Memory B cell (primary cell): ENCODE measurements around the gene PTTG1.
A peak's percentile ranks its signal among the peaks of the same experiment; 100 is the strongest.
"Not testable (repeated sequence)": the region's sequence is repeated elsewhere in the genome, so short reads cannot be mapped to it uniquely, and the experiment has no call there.

ENCODE experiments used
- ATAC-seq: fragments of 150-1000 bp; cut with Tn5 transposase; 2 replicates; pipeline ENCODE4 v1.10.0; 2021; ENCODE audit warnings: low read depth, mild to moderate bottlenecking, moderate library complexity
- DNase-seq, 2 donors: peaks; one replicate each; pipeline ENCODE4 v3.0.0; 2022; ENCODE audit warnings: low spot score in 2 of 2
- H3K27ac Mint-ChIP-seq: one replicate; pipeline ENCODE4 v1.8.0; 2022; ENCODE audit warnings: mild to moderate bottlenecking, moderate library complexity, mixed read lengths
- H3K27me3 Mint-ChIP-seq: one replicate; pipeline ENCODE4 v1.8.0; 2022; ENCODE audit warnings: mixed read lengths
- H3K36me3 Mint-ChIP-seq: one replicate; pipeline ENCODE4 v1.8.0; 2022; ENCODE audit warnings: mild to moderate bottlenecking, mixed read lengths
- H3K4me1 Mint-ChIP-seq: one replicate; pipeline ENCODE4 v1.8.0; 2022; ENCODE audit warnings: mixed read lengths
- H3K4me3 Mint-ChIP-seq: one replicate; pipeline ENCODE4 v1.8.0; 2022; ENCODE audit warnings: mild to moderate bottlenecking, moderate library complexity, mixed read lengths
- H3K9me3 Mint-ChIP-seq: one replicate; pipeline ENCODE4 v1.8.0; 2022; ENCODE audit warnings: mixed read lengths

Gene PTTG1

GRCh38 chr5:160436661-160437060, 15.0 kb downstream of the PTTG1 start:
- not testable (repeated sequence) for H3K4me3 Mint-ChIP-seq, H3K27ac Mint-ChIP-seq, DNase-seq, ATAC-seq, H3K36me3 Mint-ChIP-seq, H3K9me3 Mint-ChIP-seq, H3K27me3 Mint-ChIP-seq
- H3K4me1 Mint-ChIP-seq, result peaks cover 31% of the 10 kb centered on the region

GRCh38 chr5:160437271-160437670, 15.6 kb downstream of the PTTG1 start:
- no peaks in the 10 kb centered on the region for H3K9me3 Mint-ChIP-seq
- ATAC-seq, result no peak
- H3K27ac Mint-ChIP-seq, result no peak overlapping the region

GRCh38 chr5:160438316-160439204, 16.9 kb downstream of the PTTG1 start:
- Mint-ChIP-seq H3K4me3 (peak overlapping the region; percentile 84), H3K27me3 (peaks cover 2% of the 10 kb centered on the region), H3K4me1 (peaks cover 22% of the 10 kb centered on the region), H3K9me3 (no peaks in the 10 kb centered on the region), H3K36me3 (no peaks in the 10 kb centered on the region), H3K27ac (peak overlapping the region; percentile 60)
- DNase-seq (peak; percentile 54 to 58), ATAC-seq (peak; percentile 64)

More at GRCh38 chr5:160437271-160437670, 15.6 kb downstream of the PTTG1 start:
- Mint-ChIP-seq H3K4me1 (peaks cover 26% of the 10 kb centered on the region), H3K27me3 (peaks cover 2% of the 10 kb centered on the region), H3K36me3 (no peaks in the 10 kb centered on the region), H3K4me3 (no peak overlapping the region)
- DNase-seq, result no peak

- H3K9me3 Mint-ChIP-seq, result no peaks in the 10 kb centered on the region
- H3K36me3 Mint-ChIP-seq, result no peaks in the 10 kb centered on the region
- peak overlapping the region; percentile 60 for H3K27ac Mint-ChIP-seq
- DNase-seq, result peak; percentile 90 to 94
- peaks cover 2% of the 10 kb centered on the region for H3K27me3 Mint-ChIP-seq
- peaks cover 15% of the 10 kb centered on the region for H3K4me1 Mint-ChIP-seq
- ATAC-seq, result peak; percentile 77
- H3K4me3 Mint-ChIP-seq, result peak overlapping the region; percentile 84
These were observed 17.5 kb downstream of the PTTG1 start for GRCh38 chr5:160439205-160439600.

- Mint-ChIP-seq H3K27me3 (no peaks in the 10 kb centered on the region), H3K36me3 (no peaks in the 10 kb centered on the region), H3K9me3 (no peaks in the 10 kb centered on the region), H3K4me3 (no peak overlapping the region), H3K4me1 (peaks cover 5% of the 10 kb centered on the region), H3K27ac (no peak overlapping the region)
- DNase-seq, result no peak
- no peak for ATAC-seq
These were observed 19.7 kb downstream of the PTTG1 start for GRCh38 chr5:160441311-160441781.

GRCh38 chr5:160442824-160443431, 21.3 kb downstream of the PTTG1 start:
- DNase-seq, result no peak
- no peak for ATAC-seq
- Mint-ChIP-seq H3K4me1 (peaks cover 5% of the 10 kb centered on the region), H3K4me3 (no peak overlapping the region), H3K27me3 (no peaks in the 10 kb centered on the region), H3K36me3 (no peaks in the 10 kb centered on the region), H3K9me3 (no peaks in the 10 kb centered on the region), H3K27ac (no peak overlapping the region)

GRCh38 chr5:160444407-160444806, 22.8 kb downstream of the PTTG1 start:
- H3K4me3 Mint-ChIP-seq, result no peak overlapping the region
- DNase-seq, result no peak

GRCh38 chr5:160445132-160445531, 23.5 kb downstream of the PTTG1 start:
- DNase-seq (no peak), ATAC-seq (no peak)
- no peaks in the 10 kb centered on the region for H3K9me3 Mint-ChIP-seq
- no peaks in the 10 kb centered on the region for H3K36me3 Mint-ChIP-seq
- no peak overlapping the region for H3K4me3 Mint-ChIP-seq
- H3K27me3 Mint-ChIP-seq, result no peaks in the 10 kb centered on the region
- no peak overlapping the region for H3K27ac Mint-ChIP-seq
- no peaks in the 10 kb centered on the region for H3K4me1 Mint-ChIP-seq

More at GRCh38 chr5:160444407-160444806, 22.8 kb downstream of the PTTG1 start:
- H3K27ac Mint-ChIP-seq, result no peak overlapping the region
- H3K36me3 Mint-ChIP-seq, result no peaks in the 10 kb centered on the region
- no peaks in the 10 kb centered on the region for H3K9me3 Mint-ChIP-seq
- ATAC-seq, result no peak
- no peaks in the 10 kb centered on the region for H3K4me1 Mint-ChIP-seq
- H3K27me3 Mint-ChIP-seq, result no peaks in the 10 kb centered on the region

GRCh38 chr5:160445751-160446150, 24.1 kb downstream of the PTTG1 start:
- H3K4me3 Mint-ChIP-seq, result no peak overlapping the region
- ATAC-seq, result no peak
- H3K4me1 Mint-ChIP-seq, result no peaks in the 10 kb centered on the region
- H3K9me3 Mint-ChIP-seq, result no peaks in the 10 kb centered on the region
- H3K36me3 Mint-ChIP-seq, result no peaks in the 10 kb centered on the region
- no peak for DNase-seq
- no peaks in the 10 kb centered on the region for H3K27me3 Mint-ChIP-seq
- no peak overlapping the region for H3K27ac Mint-ChIP-seq

- no peak for ATAC-seq
- no peak for DNase-seq
- Mint-ChIP-seq H3K4me3 (no peak overlapping the region), H3K27me3 (no peaks in the 10 kb centered on the region), H3K27ac (no peak overlapping the region), H3K4me1 (peaks cover 3% of the 10 kb centered on the region), H3K36me3 (no peaks in the 10 kb centered on the region), H3K9me3 (no peaks in the 10 kb centered on the region)
These were observed 27.2 kb downstream of the PTTG1 start for GRCh38 chr5:160448886-160449285.

GRCh38 chr5:160449458-160449857, 27.8 kb downstream of the PTTG1 start:
- H3K27ac Mint-ChIP-seq, result no peak overlapping the region
- H3K4me1 Mint-ChIP-seq, result peaks cover 3% of the 10 kb centered on the region
- DNase-seq (no peak), ATAC-seq (no peak)
- no peaks in the 10 kb centered on the region for H3K9me3 Mint-ChIP-seq
- H3K27me3 Mint-ChIP-seq, result no peaks in the 10 kb centered on the region
- H3K36me3 Mint-ChIP-seq, result no peaks in the 10 kb centered on the region
- H3K4me3 Mint-ChIP-seq, result no peak overlapping the region

GRCh38 chr5:160450164-160450932, 28.7 kb downstream of the PTTG1 start:
- peaks cover 3% of the 10 kb centered on the region for H3K4me1 Mint-ChIP-seq
- H3K36me3 Mint-ChIP-seq, result no peaks in the 10 kb centered on the region
- DNase-seq, result no peak
- no peaks in the 10 kb centered on the region for H3K27me3 Mint-ChIP-seq
- H3K9me3 Mint-ChIP-seq, result no peaks in the 10 kb centered on the region
- H3K27ac Mint-ChIP-seq, result no peak overlapping the region
- no peak for ATAC-seq
- H3K4me3 Mint-ChIP-seq, result no peak overlapping the region

GRCh38 chr5:160451281-160451680, 29.6 kb downstream of the PTTG1 start:
- no peak for ATAC-seq
- Mint-ChIP-seq H3K27ac (no peak overlapping the region), H3K4me3 (no peak overlapping the region), H3K36me3 (no peaks in the 10 kb centered on the region), H3K4me1 (peaks cover 3% of the 10 kb centered on the region), H3K27me3 (no peaks in the 10 kb centered on the region), H3K9me3 (no peaks in the 10 kb centered on the region)
- no peak for DNase-seq

GRCh38 chr5:160452036-160452435, 30.4 kb downstream of the PTTG1 start:
- no peaks in the 10 kb centered on the region for H3K36me3 Mint-ChIP-seq
- DNase-seq, result no peak
- no peak for ATAC-seq
- H3K9me3 Mint-ChIP-seq, result no peaks in the 10 kb centered on the region
- no peaks in the 10 kb centered on the region for H3K27me3 Mint-ChIP-seq
- no peak overlapping the region for H3K27ac Mint-ChIP-seq
- H3K4me3 Mint-ChIP-seq, result no peak overlapping the region
- peaks cover 3% of the 10 kb centered on the region for H3K4me1 Mint-ChIP-seq
